ENCODE measurements around the gene PTPN3.

PTPN3 gene

DNA sequence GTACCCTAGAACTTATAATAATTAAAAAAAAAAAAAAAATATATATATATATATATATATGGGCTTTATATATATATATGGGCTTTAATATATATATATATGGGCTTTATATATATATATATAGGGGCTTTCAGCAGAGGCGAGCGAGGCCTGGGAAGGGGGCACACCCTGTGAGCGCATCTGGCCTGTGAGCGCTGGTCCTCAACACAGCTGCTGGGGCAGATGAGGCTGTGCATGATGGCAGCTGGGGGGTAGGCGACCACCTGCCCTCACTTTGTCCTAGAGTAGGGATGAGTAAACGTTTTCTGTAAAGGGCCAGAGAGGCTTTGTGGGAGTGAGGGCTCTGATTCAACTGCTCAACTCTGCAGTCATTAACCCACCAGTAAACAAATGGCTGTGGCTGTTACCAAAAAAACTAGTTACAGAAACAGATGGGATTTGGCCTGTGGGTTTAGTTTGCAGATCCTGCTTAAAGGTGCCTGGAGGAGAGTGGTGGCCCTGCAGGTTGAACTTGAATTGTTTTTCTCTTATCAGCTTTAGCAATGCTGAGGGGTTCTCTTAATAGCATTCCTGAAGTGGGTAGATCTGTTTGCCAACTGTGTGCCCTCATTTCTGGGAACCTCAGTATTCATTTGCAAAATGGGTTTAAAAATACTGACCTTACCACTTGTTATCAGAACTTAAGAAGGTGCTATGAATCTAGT lies 89.2 kb downstream of the PTPN3 start:
- TF ChIP-seq, protein P1, sequence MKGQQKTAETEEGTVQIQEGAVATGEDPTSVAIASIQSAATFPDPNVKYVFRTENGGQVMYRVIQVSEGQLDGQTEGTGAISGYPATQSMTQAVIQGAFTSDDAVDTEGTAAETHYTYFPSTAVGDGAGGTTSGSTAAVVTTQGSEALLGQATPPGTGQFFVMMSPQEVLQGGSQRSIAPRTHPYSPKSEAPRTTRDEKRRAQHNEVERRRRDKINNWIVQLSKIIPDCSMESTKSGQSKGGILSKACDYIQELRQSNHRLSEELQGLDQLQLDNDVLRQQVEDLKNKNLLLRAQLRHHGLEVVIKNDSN (IDR thresholded peaks at IDR 0.05), result no peak
- no peak for TF ChIP-seq CREB1 (IDR thresholded peaks at IDR 0.05; ENCODE audit: low read depth)
- no peak for TF ChIP-seq EP300 (IDR thresholded peaks at IDR 0.05; ENCODE audit: borderline replicate concordance)
- no peak for TF ChIP-seq YY1 (IDR thresholded peaks at IDR 0.05; ENCODE audit: low read depth)
- no peak for TF ChIP-seq CEBPB (IDR thresholded peaks at IDR 0.05)
- TF ChIP-seq RAD21 (IDR thresholded peaks at IDR 0.05; ENCODE audit: low read depth), result no peak
- no peak for TF ChIP-seq FOXM1 (IDR thresholded peaks at IDR 0.05; ENCODE audit: borderline replicate concordance, low read depth)
- TF ChIP-seq TAF1 (IDR thresholded peaks at IDR 0.05; ENCODE audit: low read depth), result no peak
- no peak for TF ChIP-seq TEAD4 (IDR thresholded peaks at IDR 0.05)
- TF ChIP-seq, protein P2, sequence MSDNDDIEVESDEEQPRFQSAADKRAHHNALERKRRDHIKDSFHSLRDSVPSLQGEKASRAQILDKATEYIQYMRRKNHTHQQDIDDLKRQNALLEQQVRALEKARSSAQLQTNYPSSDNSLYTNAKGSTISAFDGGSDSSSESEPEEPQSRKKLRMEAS (IDR thresholded peaks at IDR 0.05), result no peak

DNA sequence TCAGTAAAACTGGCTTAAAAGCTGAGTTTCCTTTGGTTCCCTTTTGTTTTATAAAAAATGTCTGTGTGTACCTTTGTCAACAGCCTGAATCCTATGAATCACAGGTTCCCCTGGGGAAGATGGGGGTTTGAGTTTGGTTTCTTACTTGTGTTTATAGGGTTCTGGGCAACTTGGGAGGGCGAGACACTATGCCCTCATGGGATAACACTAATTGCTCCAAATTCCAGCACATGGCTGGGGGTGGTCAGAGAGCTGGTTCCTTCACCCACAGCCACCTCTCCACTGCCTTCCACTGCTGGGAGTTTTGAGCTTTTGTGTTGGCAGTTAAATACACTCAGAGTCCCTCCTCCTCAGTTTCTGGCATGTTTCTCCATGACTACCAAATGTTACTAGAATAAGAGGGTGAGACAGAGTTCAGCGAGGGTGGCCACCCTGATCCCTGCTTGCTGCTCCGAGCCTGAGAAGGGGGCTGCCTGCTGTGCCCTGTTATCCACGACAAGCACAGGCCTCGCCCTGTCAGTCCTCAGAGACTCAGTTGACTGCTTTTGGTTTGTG lies 94.3 kb downstream of the PTPN3 start:
- TF ChIP-seq TEAD4 (IDR thresholded peaks at IDR 0.05) (no peak), YY1 (IDR thresholded peaks at IDR 0.05; ENCODE audit: low read depth) (no peak), CEBPB (IDR thresholded peaks at IDR 0.05) (no peak), RAD21 (IDR thresholded peaks at IDR 0.05; ENCODE audit: low read depth) (no peak), ZBTB7A (IDR thresholded peaks at IDR 0.05; ENCODE audit: low read depth) (no peak), EP300 (IDR thresholded peaks at IDR 0.05; ENCODE audit: borderline replicate concordance) (no peak), TAF1 (IDR thresholded peaks at IDR 0.05; ENCODE audit: low read depth) (no peak), NFIC (IDR thresholded peaks at IDR 0.05) (no peak), TCF12 (IDR thresholded peaks at IDR 0.05; ENCODE audit: low read depth) (no peak), CREB1 (IDR thresholded peaks at IDR 0.05; ENCODE audit: low read depth) (no peak), EGR1 (IDR thresholded peaks at IDR 0.05) (no peak)
- TF ChIP-seq, protein P3, sequence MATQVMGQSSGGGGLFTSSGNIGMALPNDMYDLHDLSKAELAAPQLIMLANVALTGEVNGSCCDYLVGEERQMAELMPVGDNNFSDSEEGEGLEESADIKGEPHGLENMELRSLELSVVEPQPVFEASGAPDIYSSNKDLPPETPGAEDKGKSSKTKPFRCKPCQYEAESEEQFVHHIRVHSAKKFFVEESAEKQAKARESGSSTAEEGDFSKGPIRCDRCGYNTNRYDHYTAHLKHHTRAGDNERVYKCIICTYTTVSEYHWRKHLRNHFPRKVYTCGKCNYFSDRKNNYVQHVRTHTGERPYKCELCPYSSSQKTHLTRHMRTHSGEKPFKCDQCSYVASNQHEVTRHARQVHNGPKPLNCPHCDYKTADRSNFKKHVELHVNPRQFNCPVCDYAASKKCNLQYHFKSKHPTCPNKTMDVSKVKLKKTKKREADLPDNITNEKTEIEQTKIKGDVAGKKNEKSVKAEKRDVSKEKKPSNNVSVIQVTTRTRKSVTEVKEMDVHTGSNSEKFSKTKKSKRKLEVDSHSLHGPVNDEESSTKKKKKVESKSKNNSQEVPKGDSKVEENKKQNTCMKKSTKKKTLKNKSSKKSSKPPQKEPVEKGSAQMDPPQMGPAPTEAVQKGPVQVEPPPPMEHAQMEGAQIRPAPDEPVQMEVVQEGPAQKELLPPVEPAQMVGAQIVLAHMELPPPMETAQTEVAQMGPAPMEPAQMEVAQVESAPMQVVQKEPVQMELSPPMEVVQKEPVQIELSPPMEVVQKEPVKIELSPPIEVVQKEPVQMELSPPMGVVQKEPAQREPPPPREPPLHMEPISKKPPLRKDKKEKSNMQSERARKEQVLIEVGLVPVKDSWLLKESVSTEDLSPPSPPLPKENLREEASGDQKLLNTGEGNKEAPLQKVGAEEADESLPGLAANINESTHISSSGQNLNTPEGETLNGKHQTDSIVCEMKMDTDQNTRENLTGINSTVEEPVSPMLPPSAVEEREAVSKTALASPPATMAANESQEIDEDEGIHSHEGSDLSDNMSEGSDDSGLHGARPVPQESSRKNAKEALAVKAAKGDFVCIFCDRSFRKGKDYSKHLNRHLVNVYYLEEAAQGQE (IDR thresholded peaks at IDR 0.05; ENCODE audit: low read depth), result no peak
- TF ChIP-seq, protein P2 (IDR thresholded peaks at IDR 0.05), result no peak

DNA sequence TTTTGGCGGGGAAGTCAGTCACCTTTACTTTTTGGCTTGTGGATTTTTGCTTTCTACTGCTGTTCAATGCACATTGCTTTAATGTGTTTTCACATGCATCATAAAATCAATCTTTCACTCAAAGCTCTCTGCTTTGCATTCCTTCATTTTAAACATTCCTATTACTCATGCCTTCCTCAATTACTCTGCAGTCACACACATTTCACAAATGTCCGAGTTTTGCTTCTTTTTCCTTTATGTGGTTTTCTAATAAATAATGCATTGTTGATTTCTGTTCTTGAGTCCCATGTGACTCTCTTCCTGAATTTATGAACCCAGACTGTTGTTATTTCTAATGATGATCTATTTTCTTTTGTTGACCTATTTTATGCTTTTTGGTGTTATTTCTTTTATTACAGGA lies 95.0 kb downstream of the PTPN3 start:
- no peak for TF ChIP-seq NFIC (IDR thresholded peaks at IDR 0.05)
- no peak for TF ChIP-seq CEBPB (IDR thresholded peaks at IDR 0.05)
- no peak for TF ChIP-seq ZBTB7A (IDR thresholded peaks at IDR 0.05; ENCODE audit: low read depth)
- TF ChIP-seq, protein P1 (IDR thresholded peaks at IDR 0.05), result no peak
- no peak for TF ChIP-seq EGR1 (IDR thresholded peaks at IDR 0.05)
- TF ChIP-seq TCF12 (IDR thresholded peaks at IDR 0.05; ENCODE audit: low read depth), result no peak
- TF ChIP-seq FOXM1 (IDR thresholded peaks at IDR 0.05; ENCODE audit: borderline replicate concordance, low read depth), result no peak
- no peak for TF ChIP-seq RAD21 (IDR thresholded peaks at IDR 0.05; ENCODE audit: low read depth)
- no peak for TF ChIP-seq TAF1 (IDR thresholded peaks at IDR 0.05; ENCODE audit: low read depth)
- no peak for TF ChIP-seq TEAD4 (IDR thresholded peaks at IDR 0.05)
- TF ChIP-seq CREB1 (IDR thresholded peaks at IDR 0.05; ENCODE audit: low read depth), result no peak
- TF ChIP-seq, protein P3 (IDR thresholded peaks at IDR 0.05; ENCODE audit: low read depth), result no peak
- TF ChIP-seq, protein P2 (IDR thresholded peaks at IDR 0.05), result no peak
- TF ChIP-seq EP300 (IDR thresholded peaks at IDR 0.05; ENCODE audit: borderline replicate concordance), result no peak
- no peak for TF ChIP-seq YY1 (IDR thresholded peaks at IDR 0.05; ENCODE audit: low read depth)

DNA sequence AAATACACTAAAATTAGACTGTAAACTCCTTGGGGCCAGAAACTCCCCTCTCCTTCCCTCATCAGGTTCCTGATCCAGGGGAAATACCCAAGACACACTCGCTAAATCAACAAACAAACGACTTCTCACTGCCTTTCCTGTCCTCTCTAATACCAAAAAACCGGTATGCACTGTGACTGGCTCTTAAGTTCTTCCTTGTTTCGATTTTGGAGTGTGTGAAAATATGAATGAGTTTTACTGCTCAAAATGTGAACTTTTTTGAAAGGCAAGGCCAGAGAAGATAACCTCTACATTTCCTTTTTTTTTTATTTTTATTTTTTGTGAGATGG lies 96.2 kb downstream of the PTPN3 start:
- no peak for TF ChIP-seq TEAD4 (IDR thresholded peaks at IDR 0.05)
- TF ChIP-seq CREB1 (IDR thresholded peaks at IDR 0.05; ENCODE audit: low read depth), result no peak

DNA sequence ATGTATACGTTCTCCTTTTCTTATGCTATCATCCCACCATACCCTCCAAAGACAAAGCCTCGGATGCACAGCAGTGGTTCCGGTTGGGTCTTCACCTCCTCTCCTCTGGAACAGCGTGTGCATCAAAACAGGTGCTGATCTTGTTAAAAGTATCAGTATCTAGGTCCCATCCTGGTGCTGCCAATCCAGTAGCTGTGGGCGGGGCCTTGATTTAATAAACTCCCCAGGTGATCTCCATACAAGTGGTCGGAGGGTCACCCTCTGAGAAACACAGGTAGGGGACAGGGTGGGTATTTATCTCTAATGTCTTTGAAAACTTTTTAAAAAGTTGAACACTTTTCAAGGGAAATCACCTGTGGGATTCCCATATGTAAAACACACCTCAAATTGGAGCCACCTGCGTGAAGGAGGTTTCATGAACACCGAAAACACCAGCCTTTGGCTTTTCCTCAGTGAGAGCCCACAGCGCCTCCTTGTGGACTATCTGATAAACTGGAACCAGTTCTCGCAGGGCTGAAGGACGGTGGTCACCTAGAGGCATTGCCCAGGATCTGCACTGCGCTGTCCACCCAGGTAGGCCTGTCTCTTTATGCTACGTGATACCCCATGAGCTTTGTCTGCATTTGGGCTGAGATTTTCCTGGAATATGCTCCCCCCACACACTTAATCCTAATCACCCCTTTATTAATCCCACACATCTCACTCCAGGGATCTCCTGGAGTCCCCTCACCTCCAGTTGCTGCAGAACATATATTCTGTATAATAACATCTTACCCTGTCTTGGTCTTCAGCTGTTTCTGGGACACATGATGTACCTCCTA lies 96.7 kb downstream of the PTPN3 start:
- TF ChIP-seq TAF1 (IDR thresholded peaks at IDR 0.05; ENCODE audit: low read depth) (no peak), RAD21 (IDR thresholded peaks at IDR 0.05; ENCODE audit: low read depth) (peak; percentile 78)
